Transverse colon (tissue), 3 donors: ENCODE measurements around the gene KMT2A.
A peak's percentile ranks its signal among the peaks of the same experiment; 100 is the strongest.

ENCODE experiments used
- CTCF ChIP-seq, 5 experiments: fragments of 200-600 bp in 3 of 5; fragments of 450-650 bp in 2 of 5; sonication (generic) in 3 of 5; IDR thresholded peaks; 1 replicate in 2 of 5; 2 replicates in 3 of 5; pipeline ENCODE4 v1.5.1; 2016 to 2017; ENCODE audit warnings: antibody characterized with exemption in 5 of 5, inconsistent platforms in 3 of 5, mild to moderate bottlenecking in 2 of 5, moderate library complexity in 1 of 5
- EP300 ChIP-seq: sonication (generic); formaldehyde crosslinking; IDR thresholded peaks from one replicate; pipeline ENCODE4 v1.6.1; 2017; ENCODE audit warnings: antibody characterized with exemption, low read depth
- POLR2A ChIP-seq: fragments of 450-650 bp; IDR thresholded peaks from one replicate; pipeline ENCODE4 v1.6.1; 2016; ENCODE audit warnings: antibody characterized with exemption, mild to moderate bottlenecking, moderate library complexity

GRCh38 chr11:118488480-118489109 is 52.3 kb downstream of the KMT2A start:
- TF ChIP-seq CTCF (IDR thresholded peaks at IDR 0.05): peak; percentile 76 to 80 (median 78)
- no peak for TF ChIP-seq POLR2A
- no peak for TF ChIP-seq EP300
